ENCODE results near the gene KLHL30.

KLHL30 gene, protein sequence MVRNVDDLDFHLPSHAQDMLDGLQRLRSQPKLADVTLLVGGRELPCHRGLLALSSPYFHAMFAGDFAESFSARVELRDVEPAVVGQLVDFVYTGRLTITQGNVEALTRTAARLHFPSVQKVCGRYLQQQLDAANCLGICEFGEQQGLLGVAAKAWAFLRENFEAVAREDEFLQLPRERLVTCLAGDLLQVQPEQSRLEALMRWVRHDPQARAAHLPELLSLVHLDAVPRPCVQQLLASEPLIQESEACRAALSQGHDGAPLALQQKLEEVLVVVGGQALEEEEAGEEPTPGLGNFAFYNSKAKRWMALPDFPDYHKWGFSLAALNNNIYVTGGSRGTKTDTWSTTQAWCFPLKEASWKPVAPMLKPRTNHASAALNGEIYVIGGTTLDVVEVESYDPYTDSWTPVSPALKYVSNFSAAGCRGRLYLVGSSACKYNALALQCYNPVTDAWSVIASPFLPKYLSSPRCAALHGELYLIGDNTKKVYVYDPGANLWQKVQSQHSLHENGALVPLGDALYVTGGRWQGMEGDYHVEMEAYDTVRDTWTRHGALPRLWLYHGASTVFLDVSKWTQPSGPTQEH

GRCh38 chr2:238138331-238139195 lies at the start of gene KLHL30:
KLHL30 (plus strand) TSS chr2:238138668; CDS start chr2:238140755, 2,087 bp downstream.
- DNase-seq (ENCODE audit: low read depth) = no peak

DNA sequence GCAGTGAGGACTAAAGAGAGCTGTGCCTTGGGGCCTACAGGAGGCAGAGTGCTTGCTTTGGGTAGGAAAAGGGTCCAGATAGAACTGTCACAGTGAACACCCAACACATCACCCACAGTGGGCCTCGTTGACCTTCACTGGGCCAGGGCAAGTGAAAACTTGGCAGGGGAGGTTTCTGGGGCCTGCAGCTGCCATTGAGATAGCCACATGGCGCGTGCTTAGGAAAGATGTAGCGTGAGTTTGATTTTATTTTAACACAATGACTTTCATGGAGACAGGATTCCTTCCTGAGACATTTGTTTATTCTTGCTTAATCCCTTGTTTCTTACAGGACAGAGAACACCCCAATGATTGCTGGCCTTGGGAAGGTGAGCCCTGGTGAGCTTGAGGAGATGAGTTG lies 47.6 kb upstream of the KLHL30 start:
- no peak for DNase-seq (ENCODE audit: low read depth)

DNA sequence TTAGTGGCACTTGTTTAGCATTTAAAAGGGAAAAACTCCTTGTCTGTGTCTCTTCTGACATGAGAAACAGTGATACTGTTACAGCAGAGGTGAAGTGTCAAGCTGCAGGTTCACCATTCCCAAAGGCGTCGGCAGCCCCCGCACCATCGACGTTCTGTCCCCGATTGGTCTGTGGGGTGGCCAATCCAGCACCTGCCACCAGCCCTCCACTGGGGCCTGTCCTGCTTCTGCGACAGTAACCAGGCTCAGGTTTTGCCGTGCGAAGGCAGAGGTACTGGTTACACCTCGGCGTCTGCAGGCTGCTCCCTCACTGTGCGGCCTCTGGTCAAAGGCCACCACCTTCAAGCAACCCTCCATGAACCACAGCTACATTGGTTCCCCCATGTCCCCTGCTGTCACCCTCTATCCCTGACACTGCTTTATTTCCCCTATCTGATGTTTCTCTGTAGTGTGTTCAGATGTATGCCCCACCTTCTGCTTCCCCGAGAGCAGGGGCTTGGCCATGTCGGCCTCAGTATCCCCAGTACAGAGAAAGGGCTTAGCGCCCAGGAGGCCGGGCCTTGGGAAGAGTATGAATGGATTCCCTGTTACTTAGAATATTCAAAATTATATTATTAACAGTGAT lies 46.9 kb upstream of the KLHL30 start:
- DNase-seq (ENCODE audit: low read depth) = no peak

GRCh38 chr2:238092486-238093035 lies 45.9 kb upstream of the KLHL30 start:
- no peak for DNase-seq (ENCODE audit: low read depth)

DNA sequence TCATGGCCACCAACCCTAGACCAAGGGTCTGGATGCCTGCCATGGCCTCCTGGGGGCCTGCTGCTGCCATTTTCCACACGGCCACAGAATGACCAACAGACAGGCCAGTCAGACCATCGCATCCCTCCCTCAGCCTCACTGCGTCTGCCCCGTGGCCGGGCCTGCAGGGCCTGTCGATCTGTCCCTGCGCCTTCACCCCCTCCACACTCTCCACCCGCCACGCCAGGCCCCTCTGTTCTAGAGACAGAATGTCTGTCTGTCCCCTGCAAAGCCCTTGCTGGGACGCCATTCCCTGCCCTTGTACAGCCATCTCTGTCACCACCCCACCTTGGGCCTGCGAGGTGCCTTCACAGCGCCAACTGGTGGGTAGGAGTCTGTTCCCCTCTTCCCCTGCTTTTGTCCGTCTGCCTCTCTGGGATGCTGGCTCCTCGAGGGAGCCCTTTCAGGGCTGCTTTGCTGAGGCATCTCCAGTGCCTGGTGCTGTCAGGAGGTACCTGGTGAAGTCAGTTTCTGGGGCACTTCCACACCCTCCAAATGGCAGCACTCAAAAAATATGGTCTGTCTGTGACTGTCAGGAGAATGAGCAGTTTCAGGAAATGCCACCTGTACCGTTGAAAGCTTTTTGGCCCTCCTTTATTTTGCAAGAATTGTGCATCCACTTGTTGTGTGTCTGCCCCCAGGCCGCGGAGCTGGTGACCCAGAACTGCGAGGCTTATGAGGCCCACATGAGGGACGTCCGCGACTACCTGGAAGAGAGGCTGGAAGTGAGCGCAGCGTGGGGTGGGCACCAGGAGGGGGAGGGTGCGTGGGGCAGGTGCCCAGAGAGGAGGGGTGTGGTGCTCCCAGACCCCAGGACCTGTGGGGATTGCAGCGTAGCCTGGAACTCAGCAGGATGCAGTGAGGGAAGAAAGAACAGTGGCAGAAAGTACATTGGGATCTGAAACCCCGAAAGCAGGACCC lies 45.0 kb upstream of the KLHL30 start:
- DNase-seq (ENCODE audit: low read depth) = no peak

DNA sequence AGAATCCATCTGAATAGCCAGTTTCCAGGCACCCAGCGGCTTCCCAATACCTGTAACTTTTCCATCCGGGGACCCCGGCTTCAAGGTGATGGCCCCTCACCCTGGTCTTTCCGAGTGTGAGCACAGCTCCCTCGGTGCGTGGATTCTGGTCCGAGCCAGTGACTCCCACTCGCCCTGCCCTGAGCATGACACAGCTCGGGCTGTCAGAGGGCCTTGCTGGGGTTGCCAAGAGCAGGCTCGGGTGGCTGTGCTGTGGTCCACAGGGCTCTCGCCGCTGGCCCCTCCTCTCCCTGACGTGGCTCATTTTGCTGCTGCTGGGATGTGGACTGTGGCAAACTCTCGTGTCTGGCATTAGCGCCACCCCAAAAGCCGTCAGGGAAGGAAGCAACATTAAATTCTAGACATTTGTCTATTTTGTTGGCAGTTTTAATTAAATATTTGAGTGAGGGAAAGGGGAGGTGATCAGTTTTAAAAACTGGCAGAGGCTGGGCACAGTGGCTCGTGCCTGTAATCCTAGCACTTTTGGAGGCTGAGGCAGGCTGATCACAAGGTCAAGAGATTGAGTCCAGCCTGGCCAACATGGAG lies 43.9 kb upstream of the KLHL30 start:
- no peak for DNase-seq (ENCODE audit: low read depth)

DNA sequence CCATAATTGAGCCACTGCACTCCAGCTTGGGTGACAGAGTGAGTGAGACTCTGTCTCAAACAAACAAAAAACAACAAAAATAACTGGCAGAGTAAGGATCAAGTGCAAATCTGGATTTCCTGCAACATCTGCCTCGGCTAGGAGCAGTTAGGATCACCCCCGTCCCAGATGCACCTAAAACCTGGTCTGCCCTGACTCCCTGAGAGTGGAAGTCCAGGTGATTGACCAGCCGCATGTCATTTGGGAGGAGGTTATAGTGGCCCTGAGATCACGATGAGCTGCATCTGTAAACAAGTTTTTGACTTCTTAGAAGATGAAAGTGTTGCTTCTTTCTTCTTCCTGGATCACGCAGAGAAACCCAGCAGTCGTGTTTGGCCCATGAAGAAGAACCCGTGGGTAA lies 43.3 kb upstream of the KLHL30 start:
- no peak for DNase-seq (ENCODE audit: low read depth)

DNA sequence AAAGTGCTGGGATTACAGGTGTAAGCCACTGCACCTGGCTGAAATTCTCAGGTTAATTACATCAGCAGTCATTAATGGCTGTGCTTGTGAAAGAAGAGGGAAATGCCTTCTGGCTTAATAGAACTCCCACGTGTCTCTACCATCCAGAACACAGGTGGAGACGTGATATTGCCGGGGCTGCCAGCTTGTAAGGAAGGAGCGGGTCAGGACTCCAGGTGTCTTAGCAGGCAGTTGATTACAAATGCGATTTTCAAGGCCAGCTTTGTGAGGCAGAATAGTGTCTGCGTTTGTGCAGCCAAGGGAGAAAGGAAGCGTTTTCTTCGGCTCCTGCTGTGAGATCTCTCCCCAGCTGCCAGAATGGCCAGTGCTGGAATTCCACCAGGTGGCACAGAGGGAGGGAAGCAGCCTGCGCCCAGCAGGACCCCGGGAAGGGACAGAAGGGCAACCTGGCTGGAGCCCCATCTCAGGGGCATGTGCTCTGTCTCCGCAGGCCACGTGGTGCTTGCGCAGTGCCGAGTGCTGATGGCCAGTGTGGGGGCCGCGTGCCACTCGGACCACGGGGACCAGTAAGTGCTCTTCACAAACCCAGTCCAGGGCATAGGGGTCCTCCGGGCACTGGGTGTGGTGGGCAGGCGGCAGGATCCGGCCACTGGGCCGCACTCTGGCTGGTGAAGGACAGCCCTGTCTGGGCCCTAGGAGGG lies 42.0 kb upstream of the KLHL30 start:
- DNase-seq (ENCODE audit: low read depth) = no peak

- no peak for DNase-seq (ENCODE audit: low read depth)
Observed at GRCh38 chr2:238097201-238097987, 41.1 kb upstream of the KLHL30 start.

DNA sequence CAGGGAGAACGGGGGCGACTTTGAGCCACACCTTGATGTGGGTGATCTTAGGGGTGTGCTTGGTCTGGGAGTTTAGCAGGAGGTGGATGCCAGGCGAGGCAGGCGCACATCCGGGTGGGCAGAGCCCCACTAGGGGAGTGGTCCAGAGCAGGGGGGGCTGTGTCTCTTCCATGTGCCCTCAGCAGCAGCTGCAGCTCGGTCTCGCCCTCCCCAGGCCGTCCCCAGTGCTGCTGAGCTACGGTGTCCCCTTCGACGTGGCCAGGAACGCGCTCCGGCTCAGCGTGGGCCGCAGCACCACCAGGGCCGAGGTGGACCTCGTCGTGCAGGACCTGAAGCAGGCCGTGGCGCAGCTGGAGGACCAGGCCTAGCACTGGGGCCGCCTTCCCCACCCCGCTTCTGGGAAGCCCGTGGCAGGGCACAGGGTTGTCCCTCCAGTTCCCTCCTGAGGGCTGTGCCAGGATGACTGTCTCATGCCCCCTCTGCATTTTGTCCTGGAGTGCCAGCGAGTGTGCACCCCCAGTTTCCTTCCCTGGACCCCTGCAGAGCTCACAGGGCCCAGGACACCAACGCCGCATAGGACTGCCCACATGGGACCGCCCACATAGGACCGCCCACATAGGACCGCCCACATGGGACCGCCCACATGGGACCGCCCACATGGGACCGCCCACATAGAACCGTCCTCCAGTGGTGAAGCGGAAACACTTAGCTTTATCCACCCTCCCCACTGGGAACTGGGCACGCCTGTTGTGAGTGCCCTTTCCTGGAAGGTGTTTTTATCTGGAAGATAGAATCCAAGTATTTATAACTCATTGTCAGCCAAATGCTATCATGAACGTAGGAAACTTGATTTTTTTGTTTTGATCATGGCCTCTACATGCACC lies 40.2 kb upstream of the KLHL30 start:
- no peak for DNase-seq (ENCODE audit: low read depth)

DNA sequence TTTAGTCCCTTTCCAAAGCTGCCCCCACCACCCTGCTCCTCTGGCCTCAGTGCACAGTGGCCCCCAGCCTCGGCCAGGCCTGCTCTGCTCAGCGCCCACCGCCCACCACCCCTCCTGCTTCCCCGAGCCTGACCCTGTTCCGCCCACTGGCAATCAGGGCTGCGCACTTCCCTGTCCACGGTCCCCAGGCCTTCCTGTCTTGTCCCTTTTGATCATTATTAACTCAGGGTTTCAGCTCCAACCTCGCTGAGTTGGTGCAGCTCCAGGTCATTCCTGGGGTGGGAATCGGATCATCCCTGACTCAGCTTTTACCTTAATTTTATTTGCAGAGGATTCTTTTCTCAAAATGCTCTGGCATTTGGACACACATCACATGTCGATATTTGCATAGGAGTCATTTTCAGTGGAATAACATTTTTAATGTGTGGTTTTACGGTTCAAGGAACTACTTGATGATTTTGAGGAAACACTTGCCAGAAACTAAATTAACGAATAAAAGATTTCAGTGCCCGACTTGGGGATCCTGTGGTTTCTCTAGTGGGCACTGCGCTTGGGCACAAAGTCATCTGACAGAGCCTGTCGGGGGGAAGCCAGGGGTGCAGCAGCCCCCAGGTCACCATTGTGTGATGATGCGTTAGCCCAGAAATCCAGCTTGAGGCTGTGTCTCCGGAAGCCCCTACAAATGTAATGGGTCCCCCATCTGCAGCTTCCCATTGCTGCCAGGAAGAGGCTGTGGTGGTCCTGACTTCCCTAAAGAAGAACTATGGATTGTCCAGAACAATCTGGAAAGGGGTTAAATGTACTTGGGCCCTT lies 39.4 kb upstream of the KLHL30 start:
- no peak for DNase-seq (ENCODE audit: low read depth)

- no peak for DNase-seq (ENCODE audit: low read depth)
Observed at GRCh38 chr2:238099714-238100048, 38.8 kb upstream of the KLHL30 start.

DNA sequence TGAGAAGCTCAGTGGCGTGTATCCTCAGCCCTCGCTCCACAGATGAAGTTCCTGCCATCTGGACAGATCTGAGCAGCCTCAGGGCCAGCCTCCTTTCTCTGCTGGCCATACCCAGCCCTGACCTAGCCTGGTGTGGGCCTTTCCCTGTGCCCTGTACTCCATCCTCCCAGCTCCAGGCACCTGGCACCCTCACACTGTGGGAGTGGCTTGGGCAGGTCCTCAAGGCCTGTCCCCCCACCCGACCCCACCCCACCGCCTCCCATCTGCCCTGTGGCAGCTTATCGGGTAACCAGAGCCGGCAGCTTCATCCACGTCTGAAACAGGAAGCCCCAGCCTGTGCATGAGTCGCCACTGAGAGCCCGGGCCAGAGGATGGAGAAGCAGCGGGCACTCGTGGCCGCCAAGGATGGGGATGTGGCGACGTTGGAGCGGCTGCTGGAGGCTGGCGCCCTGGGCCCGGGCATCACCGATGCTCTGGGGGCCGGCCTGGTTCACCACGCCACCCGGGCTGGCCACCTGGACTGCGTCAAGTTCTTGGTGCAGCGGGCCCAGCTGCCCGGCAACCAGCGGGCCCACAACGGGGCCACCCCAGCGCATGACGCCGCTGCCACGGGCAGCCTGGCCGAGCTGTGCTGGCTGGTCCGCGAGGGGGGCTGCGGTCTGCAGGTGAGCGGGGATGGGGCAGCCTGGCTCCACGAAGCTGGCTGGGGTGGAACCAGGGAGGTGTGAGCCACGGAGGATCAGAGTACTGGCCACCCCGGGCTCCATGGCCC lies 38.2 kb upstream of the KLHL30 start, which contains the start of gene ESPNL:
ESPNL (plus strand) TSS at position 292 of the 772 bp plus-strand sequence; CDS start at position 372, 80 bp downstream.
- DNase-seq (ENCODE audit: low read depth) = no peak

GRCh38 chr2:238100821-238101771 lies 37.4 kb upstream of the KLHL30 start:
- no peak for DNase-seq (ENCODE audit: low read depth)
